Naive thymus-derived CD4-positive, alpha-beta T cell (primary cell): ENCODE data around the gene FAM98C. TPM values are rescaled to one million over a fixed set of nuclear protein-coding genes. Genes with fewer than 3 reads are reported as not detected.

Experiments
- ATAC-seq: fragments of 150-1000 bp; cut with Tn5 transposase; 2 replicates; pipeline ENCODE4 v1.10.0; 2021; ENCODE audit warnings: mild to moderate bottlenecking, moderate library complexity
- CTCF ChIA-PET: fragments of 350-600 bp; sonication (Branson Sonifier 250); formaldehyde crosslinking; loops from one replicate; lab custom pipeline; 2021; ENCODE audit warnings: antibody characterized with exemption; lab: Charles Lee
- POLR2A ChIA-PET: fragments of 350-600 bp; sonication (Branson Sonifier 250); formaldehyde crosslinking; loops from one replicate; lab custom pipeline; 2021; ENCODE audit warnings: antibody characterized with exemption, inconsistent platforms; lab: Charles Lee
- DNase-seq, 9 donors: peaks; one replicate each; pipeline versions ENCODE4 v3.0.0 to v3.0.0-alpha.2; 2020 to 2022; ENCODE audit warnings: mixed read lengths in 1 of 9
- H3K27ac ChIP-seq: one replicate; pipeline ENCODE4 v1.7.0; 2013; ENCODE audit warnings: mild to moderate bottlenecking, low read depth, low read length, moderate library complexity
- H3K27me3 ChIP-seq, 2 donors: one replicate each; pipeline ENCODE4 v1.7.0; 2013; ENCODE audit warnings: low read length in 2 of 2, mild to moderate bottlenecking in 2 of 2, moderate library complexity in 2 of 2; ENCODE audit not compliant: control insufficient read depth in 2 of 2, insufficient read depth in 2 of 2
- H3K36me3 ChIP-seq, 3 experiments: 1 replicate in 2 of 3; 2 replicates in 1 of 3; pipeline ENCODE4 v1.7.0; 2013; ENCODE audit warnings: low read length in 3 of 3, mild to moderate bottlenecking in 3 of 3, moderate library complexity in 1 of 3; ENCODE audit not compliant: insufficient read depth in 3 of 3, control insufficient read depth in 2 of 3
- H3K4me1 ChIP-seq, 2 donors: one replicate each; pipeline ENCODE4 v1.7.0; 2013; ENCODE audit warnings: low read length in 2 of 2, mild to moderate bottlenecking in 2 of 2, moderate library complexity in 1 of 2; ENCODE audit not compliant: control insufficient read depth in 2 of 2, insufficient read depth in 2 of 2
- H3K4me3 ChIP-seq: 2 replicates; pipeline ENCODE4 v1.7.0; 2013; ENCODE audit warnings: mild to moderate bottlenecking, low read length
- H3K9me3 ChIP-seq, 3 experiments: 1 replicate in 2 of 3; 2 replicates in 1 of 3; pipeline ENCODE4 v1.7.0; 2013; ENCODE audit warnings: low read length in 3 of 3; ENCODE audit not compliant: control insufficient read depth in 2 of 3
- H3K27ac Mint-ChIP-seq, 9 donors: one replicate each; pipeline ENCODE4 v1.8.0; 2020 to 2022; ENCODE audit warnings: mixed read lengths in 9 of 9, mild to moderate bottlenecking in 8 of 9, moderate library complexity in 5 of 9, inconsistent platforms in 2 of 9
- H3K27me3 Mint-ChIP-seq, 5 donors: one replicate each; pipeline ENCODE4 v1.8.0; 2021 to 2022; ENCODE audit warnings: mixed read lengths in 5 of 5, mild to moderate bottlenecking in 1 of 5
- H3K36me3 Mint-ChIP-seq, 5 donors: one replicate each; pipeline ENCODE4 v1.8.0; 2020 to 2022; ENCODE audit warnings: mixed read lengths in 5 of 5, mild to moderate bottlenecking in 3 of 5, inconsistent platforms in 1 of 5
- H3K4me1 Mint-ChIP-seq, 7 donors: one replicate each; pipeline ENCODE4 v1.8.0; 2020 to 2022; ENCODE audit warnings: mixed read lengths in 7 of 7, mild to moderate bottlenecking in 3 of 7, inconsistent platforms in 1 of 7
- H3K4me3 Mint-ChIP-seq, 10 donors: one replicate each; pipeline ENCODE4 v1.8.0; 2020 to 2022; ENCODE audit warnings: mild to moderate bottlenecking in 10 of 10, mixed read lengths in 10 of 10, moderate library complexity in 6 of 10, inconsistent platforms in 2 of 10
- H3K9me3 Mint-ChIP-seq, 11 donors: one replicate each; pipeline ENCODE4 v1.8.0; 2020 to 2022; ENCODE audit warnings: mixed read lengths in 11 of 11, mild to moderate bottlenecking in 4 of 11, inconsistent platforms in 1 of 11, moderate library complexity in 1 of 11
- intact Hi-C, 2 donors: fragments of 100-400 bp; cut with micrococcal nuclease; formaldehyde crosslinking; loops; one replicate each; pipeline ENCODE4 v1.15.1; 2023
- polyA plus RNA-seq, 2 donors: library from polyadenylated mRNA; unstranded; fragments of 300-500 nt; fragmentation: Illumina TruSeq; gene quantifications; one replicate each; pipeline ENCODE4 v1.2.3, GENCODE V29; 2021
- total RNA-seq, 6 experiments: library from RNA in 5 of 6; stranded (reverse) in 5 of 6; gene quantifications; 1 replicate in 5 of 6; 2 replicates in 1 of 6; pipeline ENCODE4 v1.2.3 and lab custom pipeline; 2021 to 2026

The FAM98C gene
- total and polyA plus RNA-seq, 7 experiments from 2014 or later: 16.2 to 56.5 (median 35.9) TPM

DNA sequence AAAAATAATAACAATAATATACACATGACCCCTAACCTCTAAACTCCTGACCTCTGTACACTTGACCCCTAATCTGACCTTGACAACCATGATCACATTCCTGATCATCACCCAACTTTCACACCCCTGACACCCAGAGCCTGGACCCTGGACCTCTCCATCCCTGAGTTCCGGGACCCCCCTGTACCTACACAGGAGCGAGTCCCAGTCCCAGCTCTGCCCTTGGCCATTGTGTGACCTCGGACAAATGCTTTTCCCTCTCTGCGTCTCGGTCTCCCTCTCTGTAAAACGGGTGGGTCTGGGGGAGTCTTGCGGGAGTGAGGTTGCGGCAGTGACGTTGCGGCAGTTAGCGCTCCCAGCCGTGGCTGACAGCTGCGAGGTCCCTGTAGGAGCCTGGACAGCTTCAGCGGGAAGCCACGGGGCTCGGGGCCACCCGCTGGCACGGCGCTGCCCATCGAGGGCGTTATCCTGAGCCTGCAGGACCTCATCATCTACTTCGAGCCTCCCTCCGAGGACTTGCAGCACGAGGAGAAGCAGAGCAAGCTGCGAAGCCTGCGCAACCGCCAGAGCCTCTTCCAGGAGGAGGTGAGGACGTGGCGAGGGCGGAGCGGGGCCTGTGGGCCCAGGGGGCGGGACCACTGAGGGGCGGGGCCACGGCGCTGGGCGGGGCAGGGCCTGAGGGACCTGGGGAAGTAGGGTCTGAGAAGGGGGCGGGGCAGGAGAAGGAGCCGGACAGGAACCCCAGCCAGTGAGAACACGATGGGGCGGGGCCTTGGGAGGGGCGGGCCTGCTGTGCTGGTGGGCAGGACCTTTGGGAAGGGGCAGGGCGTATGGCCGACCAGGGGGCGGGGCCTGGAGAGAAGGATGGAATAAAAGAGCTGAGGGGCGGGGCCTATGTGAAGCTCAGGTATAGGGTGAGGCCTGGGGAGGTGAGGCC, 49.8 kb downstream of the FAM98C start:
- Histone ChIP-seq H3K9me3 (no peaks in the 10 kb centered on the region), H3K4me3 (no peak overlapping the region), H3K4me1 (no peaks in the 10 kb centered on the region), H3K27ac (no peak overlapping the region), H3K27me3 (no peaks in the 10 kb centered on the region), H3K36me3 (no peaks in the 10 kb centered on the region)
- H3K9me3 Mint-ChIP-seq: peaks cover 0 to 11% (median 0%) of the 10 kb centered on the region in 11 donors
- POLR2A ChIA-PET: no interaction called here
- peaks cover 0 to 10% (median 0%) of the 10 kb centered on the region in 5 donors for H3K36me3 Mint-ChIP-seq
- H3K4me3 Mint-ChIP-seq: no peak overlapping the region
- intact Hi-C loops: no loop called here
- CTCF ChIA-PET: interaction anchor here (0.6 kb wide), 1 partner anchor 547 kb away, joined by 3 read pairs; no protein-coding TSS in a partner anchor
- H3K4me1 Mint-ChIP-seq: peaks cover 0 to 1% (median 0%) of the 10 kb centered on the region in 7 donors
- DNase-seq (no peak), ATAC-seq (no peak)
- peaks cover 0 to 7% (median 0%) of the 10 kb centered on the region in 5 donors for H3K27me3 Mint-ChIP-seq
- H3K27ac Mint-ChIP-seq: no peak overlapping the region

DNA sequence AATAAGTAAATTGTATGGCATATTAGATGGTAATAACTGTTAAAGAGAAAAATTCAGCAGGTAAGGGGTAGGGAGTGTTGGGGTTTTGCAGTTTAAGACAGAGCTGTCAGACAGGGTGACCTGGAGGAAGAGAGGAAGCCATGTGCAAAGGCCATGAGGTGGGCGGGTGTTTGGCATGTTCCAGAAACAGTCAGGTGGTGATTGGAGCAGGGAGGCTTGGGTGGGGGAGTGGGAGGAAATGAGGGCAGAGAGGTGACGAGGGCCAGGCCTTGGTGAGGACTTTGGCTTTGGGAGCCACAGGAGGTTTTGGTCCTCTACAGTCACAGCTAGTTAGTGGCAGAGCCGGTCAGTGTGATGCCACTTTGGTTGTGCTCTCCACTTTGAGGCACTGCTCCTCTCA, 50.7 kb downstream of the FAM98C start:
- no peaks in the 10 kb centered on the region for H3K9me3 ChIP-seq
- no peak overlapping the region for H3K4me3 Mint-ChIP-seq
- peaks cover 0 to 7% (median 0%) of the 10 kb centered on the region in 5 donors for H3K27me3 Mint-ChIP-seq
- H3K36me3 ChIP-seq: no peaks in the 10 kb centered on the region
- no peaks in the 10 kb centered on the region for H3K4me1 ChIP-seq
- peaks cover 0 to 11% (median 0%) of the 10 kb centered on the region in 11 donors for H3K9me3 Mint-ChIP-seq
- CTCF ChIA-PET: no interaction called here
- no peak overlapping the region for H3K4me3 ChIP-seq
- no peak for ATAC-seq
- POLR2A ChIA-PET: no interaction called here
- no peaks in the 10 kb centered on the region for H3K27me3 ChIP-seq
- peaks cover 0 to 1% (median 0%) of the 10 kb centered on the region in 7 donors for H3K4me1 Mint-ChIP-seq
- no peak overlapping the region for H3K27ac ChIP-seq
- H3K36me3 Mint-ChIP-seq: peaks cover 0 to 10% (median 0%) of the 10 kb centered on the region in 5 donors
- DNase-seq: no peak
- intact Hi-C loops: no loop called here
- H3K27ac Mint-ChIP-seq: no peak overlapping the region

DNA sequence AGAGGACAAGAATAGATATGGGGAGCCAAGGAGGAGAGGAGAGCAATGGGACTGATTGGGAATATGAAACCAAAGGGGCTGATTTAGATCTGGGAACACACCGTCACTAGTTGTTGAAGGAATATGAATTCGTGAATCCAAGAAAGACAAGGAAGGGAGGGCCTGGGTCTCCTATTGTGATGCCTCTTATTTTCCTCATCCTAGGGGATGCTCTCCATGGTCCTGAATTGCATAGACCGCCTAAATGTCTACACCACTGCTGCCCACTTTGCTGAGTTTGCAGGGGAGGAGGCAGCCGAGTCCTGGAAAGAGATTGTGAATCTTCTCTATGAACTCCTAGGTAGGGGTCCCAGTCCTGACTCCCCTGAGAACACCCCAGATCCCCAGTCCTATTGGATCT, 52.1 kb downstream of the FAM98C start:
- H3K4me1 Mint-ChIP-seq: peaks cover 0 to 1% (median 0%) of the 10 kb centered on the region in 7 donors

DNA sequence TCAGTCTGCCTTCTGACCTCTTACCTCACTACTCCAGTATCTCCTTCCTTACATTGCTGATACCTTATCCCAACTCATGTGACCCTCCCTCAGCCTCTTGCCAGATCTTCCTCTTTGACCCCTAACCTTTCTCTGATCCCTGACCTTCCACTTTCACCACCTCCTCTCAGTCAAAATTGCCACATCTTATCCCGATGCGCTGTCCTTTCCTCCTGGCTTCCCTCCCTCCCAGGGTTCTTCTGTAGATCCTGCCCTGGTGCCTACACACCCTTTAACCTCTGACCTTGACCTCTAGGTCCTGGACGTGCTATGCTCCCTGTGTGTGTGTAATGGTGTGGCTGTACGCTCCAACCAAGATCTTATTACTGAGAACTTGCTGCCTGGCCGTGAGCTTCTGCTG, 54.3 kb downstream of the FAM98C start:
- Mint-ChIP-seq H3K36me3 (no peaks in the 10 kb centered on the region), H3K27me3 (peaks cover 0 to 12% (median 10%) of the 10 kb centered on the region in 5 donors), H3K4me3 (no peak overlapping the region), H3K27ac (peak overlapping the region in 1 of 9 donors; percentile 1), H3K9me3 (peaks cover 0 to 6% (median 0%) of the 10 kb centered on the region in 11 donors), H3K4me1 (peaks cover 0 to 1% (median 0%) of the 10 kb centered on the region in 7 donors)
- no peak overlapping the region for H3K27ac ChIP-seq
- H3K36me3 ChIP-seq: no peaks in the 10 kb centered on the region
- DNase-seq (no peak), ATAC-seq (no peak)
- POLR2A ChIA-PET: no interaction called here
- H3K27me3 ChIP-seq: no peaks in the 10 kb centered on the region
- H3K9me3 ChIP-seq: no peaks in the 10 kb centered on the region
- CTCF ChIA-PET: no interaction called here
- intact Hi-C loops: no loop called here
- H3K4me1 ChIP-seq: no peaks in the 10 kb centered on the region
- H3K4me3 ChIP-seq: no peak overlapping the region

More for the DNA sequence above, 52.1 kb downstream of the FAM98C start:
- Mint-ChIP-seq H3K36me3 (peaks cover 0 to 4% (median 0%) of the 10 kb centered on the region in 5 donors), H3K9me3 (peaks cover 0 to 6% (median 0%) of the 10 kb centered on the region in 11 donors), H3K27ac (no peak overlapping the region), H3K4me3 (no peak overlapping the region), H3K27me3 (peaks cover 0 to 11% (median 8%) of the 10 kb centered on the region in 5 donors)
- no peak overlapping the region for H3K27ac ChIP-seq
- no peaks in the 10 kb centered on the region for H3K27me3 ChIP-seq
- no peaks in the 10 kb centered on the region for H3K4me1 ChIP-seq
- H3K4me3 ChIP-seq: no peak overlapping the region
- no peak for DNase-seq
- ATAC-seq: no peak
- POLR2A ChIA-PET: no interaction called here
- H3K36me3 ChIP-seq: no peaks in the 10 kb centered on the region
- intact Hi-C loops: no loop called here
- no peaks in the 10 kb centered on the region for H3K9me3 ChIP-seq
- CTCF ChIA-PET: no interaction called here

DNA sequence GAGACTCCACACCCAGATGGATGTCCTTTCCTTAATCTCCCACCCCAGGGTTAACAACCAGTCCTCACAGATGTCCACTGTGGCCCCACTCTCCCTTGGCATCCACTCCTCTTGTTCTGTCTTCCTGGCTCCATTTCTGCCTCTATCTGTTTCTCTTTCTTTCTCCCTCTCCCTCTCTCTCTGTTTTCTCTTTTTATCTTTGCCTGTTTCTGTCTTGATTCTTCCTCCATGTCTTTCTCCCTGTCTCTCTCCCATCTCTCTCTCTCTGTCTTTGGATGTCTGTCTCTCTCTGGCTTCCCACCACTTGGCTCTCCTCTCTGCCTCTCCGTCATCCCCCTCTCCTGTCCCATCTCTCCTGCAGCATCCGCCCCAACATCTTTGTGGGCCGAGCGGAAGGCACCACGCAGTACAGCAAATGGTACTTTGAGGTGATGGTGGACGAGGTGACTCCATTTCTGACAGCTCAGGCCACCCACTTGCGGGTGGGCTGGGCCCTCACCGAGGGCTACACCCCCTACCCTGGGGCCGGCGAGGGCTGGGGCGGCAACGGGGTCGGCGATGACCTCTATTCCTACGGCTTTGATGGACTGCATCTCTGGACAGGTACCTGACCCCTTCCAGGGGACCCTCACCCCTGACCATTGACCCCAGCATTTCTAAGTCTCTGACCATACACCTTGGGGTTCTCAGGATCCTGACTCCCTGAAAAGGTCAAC, 55.0 kb downstream of the FAM98C start:
- intact Hi-C loops: no loop called here
- H3K27me3 Mint-ChIP-seq: peaks cover 0 to 18% (median 11%) of the 10 kb centered on the region in 5 donors
- Histone ChIP-seq H3K9me3 (no peaks in the 10 kb centered on the region), H3K4me1 (no peaks in the 10 kb centered on the region), H3K4me3 (no peak overlapping the region), H3K27me3 (no peaks in the 10 kb centered on the region), H3K36me3 (no peaks in the 10 kb centered on the region), H3K27ac (no peak overlapping the region)
- H3K9me3 Mint-ChIP-seq: peaks cover 0 to 6% (median 0%) of the 10 kb centered on the region in 11 donors
- H3K36me3 Mint-ChIP-seq: no peaks in the 10 kb centered on the region
- H3K27ac Mint-ChIP-seq: no peak overlapping the region
- POLR2A ChIA-PET: no interaction called here
- H3K4me3 Mint-ChIP-seq: no peak overlapping the region
- ATAC-seq: no peak
- no peak for DNase-seq
- H3K4me1 Mint-ChIP-seq: peaks cover 0 to 1% (median 0%) of the 10 kb centered on the region in 7 donors
- CTCF ChIA-PET: no interaction called here
